ENCODE data around the gene UBE2V1. TPM values are rescaled to one million over a fixed set of nuclear protein-coding genes. Genes with fewer than 3 reads are reported as not detected.

Gene UBE2V1
- total and polyA plus RNA-seq, 2 of the 13 experiments (the other 11 are each of a cell fraction or from before 2014, with no cell fraction given), result 81.3 to 132 TPM

GRCh38 chr20:50127587-50128519 lies 14.9 kb upstream of the UBE2V1 start:
- peaks cover 7% of the 10 kb centered on the region for H3K4me1 ChIP-seq (ENCODE audit: insufficient read depth, low read length)
- no peak for ATAC-seq
- no peak overlapping the region for H3K27ac ChIP-seq (ENCODE audit: extremely low read length, insufficient read depth, low read length)
- peaks cover 59 to 82% of the 10 kb centered on the region in 2 experiments for H3K36me3 ChIP-seq (replicated peaks in 1 of 2; ENCODE audit: control insufficient read depth in 1 of 2, insufficient read depth in 2 of 2, low read length in 2 of 2)
- no peaks in the 10 kb centered on the region for H3K79me2 ChIP-seq (ENCODE audit: insufficient read depth, low read length)
- no peak overlapping the region for H3K4me3 ChIP-seq (replicated peaks in 1 of 3; ENCODE audit: insufficient read depth in 1 of 3, low read depth in 2 of 3, low read length in 3 of 3)
- no peaks in the 10 kb centered on the region for H4K20me1 ChIP-seq (ENCODE audit: insufficient read depth, low read length)
- in situ Hi-C loops (cut with HindIII; ENCODE audit: extremely low pct_ligation_motif_present, low pct_unique_long_range_greater_than_20kb) (no loop called here), intact Hi-C loops (cut with micrococcal nuclease; ENCODE audit: unreplicated experiment) (loop anchor here (5.0 to 10.0 kb wide), 2 partner anchors 177 to 699 kb away; no protein-coding TSS in a partner anchor)
- 96% methylated on average over 28 of the region's 28 CpGs for WGBS (ENCODE audit: low lambda C conversion rate)
- no peak overlapping the region for H3K4me2 ChIP-seq (ENCODE audit: low read depth, low read length)
- DNase-seq (ENCODE audit: low spot score), result no peak
- no peaks in the 10 kb centered on the region for H3K9me3 ChIP-seq (ENCODE audit: low read length)
- no peak for FAIRE-seq
- H3K9ac ChIP-seq (ENCODE audit: insufficient read depth, low read depth, low read length), result no peak overlapping the region
- no TSS peak for BruUV-seq (replicated peaks)
- H2AFZ ChIP-seq (ENCODE audit: low read length), result no peak overlapping the region
- no peaks in the 10 kb centered on the region for H3K27me3 ChIP-seq (ENCODE audit: control insufficient read depth in 1 of 2, insufficient read depth in 2 of 2, low read length in 2 of 2)
- ChIA-PET CTCF (ENCODE audit: low intra/inter-chr PET ratio, low total read pairs) (no interaction called here), POLR2A (interaction anchor here (1.6 to 1.9 kb wide), 2 partner anchors 12 to 25 kb away, joined by 7 to 9 read pairs; partner anchors contain the start of gene PEDS1)
- no peak for TF ChIP-seq NBN (conservative IDR thresholded peaks at IDR 0.05)
- TF ChIP-seq IKZF4 (CRISPR knock-in tag; IDR thresholded peaks at IDR 0.05; ENCODE audit: borderline replicate concordance, low read depth, not compliant biosample characterization), result no peak
- 0 out of 2 replicates have a peak, but pooled peaks have one; percentile 25 for TF ChIP-seq ZNF776 (CRISPR knock-in tag; IDR thresholded peaks at IDR 0.05)
- TF ChIP-seq FOXP4 (CRISPR knock-in tag; IDR thresholded peaks at IDR 0.05), result no peak
- TF ChIP-seq NFIC (IDR thresholded peaks at IDR 0.05; ENCODE audit: low read length), result no peak
- no peak for TF ChIP-seq ZNF83 (CRISPR knock-in tag; IDR thresholded peaks at IDR 0.05; ENCODE audit: borderline replicate concordance)
- TF ChIP-seq EED (CRISPR knock-in tag; IDR thresholded peaks at IDR 0.05), result no peak
- 0 out of 2 replicates have a peak, but pooled peaks have one; percentile 55 for TF ChIP-seq ZKSCAN8 (CRISPR knock-in tag; IDR thresholded peaks at IDR 0.05; ENCODE audit: borderline replicate concordance)
- no peak for TF ChIP-seq CREBL2 (CRISPR knock-in tag; IDR thresholded peaks at IDR 0.05; ENCODE audit: borderline replicate concordance)
- TF ChIP-seq ZNF570 (CRISPR knock-in tag; IDR thresholded peaks at IDR 0.05; ENCODE audit: borderline replicate concordance), result no peak
- TF ChIP-seq U2AF1 (optimal IDR thresholded peaks at IDR 0.05; ENCODE audit: low read depth, low read length), result no peak
- no peak for TF ChIP-seq KIAA2018 (CRISPR knock-in tag; IDR thresholded peaks at IDR 0.05; ENCODE audit: borderline replicate concordance)
- TF ChIP-seq ZNF652 (CRISPR knock-in tag; IDR thresholded peaks at IDR 0.05; ENCODE audit: borderline replicate concordance, low read depth), result no peak
